PFSK-1 (cell line): ENCODE measurements around the gene GOLGB1.

Experiments
- POLR2AphosphoS5 ChIP-seq: IDR thresholded peaks from 2 replicates; pipeline ENCODE4 v1.6.1; 2012; ENCODE audit warnings: low read depth, mild to moderate bottlenecking, control low read depth, low read length, moderate library complexity
- SIN3A ChIP-seq: IDR thresholded peaks from 2 replicates; pipeline ENCODE4 v1.6.1; 2012; ENCODE audit warnings: mild to moderate bottlenecking, low read length, moderate library complexity, borderline replicate concordance; ENCODE audit not compliant: insufficient read depth
- TAF1 ChIP-seq: IDR thresholded peaks from 2 replicates; pipeline ENCODE4 v1.6.1; 2012; ENCODE audit warnings: low read length, control low read depth, borderline replicate concordance; ENCODE audit not compliant: insufficient read depth
- TF ChIP-seq, protein P1 (sequence below), 2 experiments: IDR thresholded peaks; 2 replicates each; pipeline versions ENCODE4 v1.6.1 to v1.8.0; 2011 to 2012; ENCODE audit warnings: low read depth in 2 of 2, low read length in 2 of 2, control low read depth in 1 of 2, inconsistent platforms in 1 of 2, mild to moderate bottlenecking in 1 of 2, moderate library complexity in 1 of 2; ENCODE audit not compliant: insufficient read depth in 1 of 2

- no peak for TF ChIP-seq POLR2AphosphoS5
- no peak for TF ChIP-seq TAF1
- TF ChIP-seq SIN3A: no peak
- TF ChIP-seq, protein P1, sequence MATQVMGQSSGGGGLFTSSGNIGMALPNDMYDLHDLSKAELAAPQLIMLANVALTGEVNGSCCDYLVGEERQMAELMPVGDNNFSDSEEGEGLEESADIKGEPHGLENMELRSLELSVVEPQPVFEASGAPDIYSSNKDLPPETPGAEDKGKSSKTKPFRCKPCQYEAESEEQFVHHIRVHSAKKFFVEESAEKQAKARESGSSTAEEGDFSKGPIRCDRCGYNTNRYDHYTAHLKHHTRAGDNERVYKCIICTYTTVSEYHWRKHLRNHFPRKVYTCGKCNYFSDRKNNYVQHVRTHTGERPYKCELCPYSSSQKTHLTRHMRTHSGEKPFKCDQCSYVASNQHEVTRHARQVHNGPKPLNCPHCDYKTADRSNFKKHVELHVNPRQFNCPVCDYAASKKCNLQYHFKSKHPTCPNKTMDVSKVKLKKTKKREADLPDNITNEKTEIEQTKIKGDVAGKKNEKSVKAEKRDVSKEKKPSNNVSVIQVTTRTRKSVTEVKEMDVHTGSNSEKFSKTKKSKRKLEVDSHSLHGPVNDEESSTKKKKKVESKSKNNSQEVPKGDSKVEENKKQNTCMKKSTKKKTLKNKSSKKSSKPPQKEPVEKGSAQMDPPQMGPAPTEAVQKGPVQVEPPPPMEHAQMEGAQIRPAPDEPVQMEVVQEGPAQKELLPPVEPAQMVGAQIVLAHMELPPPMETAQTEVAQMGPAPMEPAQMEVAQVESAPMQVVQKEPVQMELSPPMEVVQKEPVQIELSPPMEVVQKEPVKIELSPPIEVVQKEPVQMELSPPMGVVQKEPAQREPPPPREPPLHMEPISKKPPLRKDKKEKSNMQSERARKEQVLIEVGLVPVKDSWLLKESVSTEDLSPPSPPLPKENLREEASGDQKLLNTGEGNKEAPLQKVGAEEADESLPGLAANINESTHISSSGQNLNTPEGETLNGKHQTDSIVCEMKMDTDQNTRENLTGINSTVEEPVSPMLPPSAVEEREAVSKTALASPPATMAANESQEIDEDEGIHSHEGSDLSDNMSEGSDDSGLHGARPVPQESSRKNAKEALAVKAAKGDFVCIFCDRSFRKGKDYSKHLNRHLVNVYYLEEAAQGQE (IDR thresholded peaks at IDR 0.05; ENCODE audit: insufficient read depth in 1 of 2, low read depth in 2 of 2, low read length in 2 of 2): no peak
Measured at GRCh38 chr3:121692010-121692699, 57.4 kb downstream of the GOLGB1 start.
